HepG2 (cell line): ENCODE data around the gene ZG16. TPM values are rescaled to one million over a fixed set of nuclear protein-coding genes. Genes with fewer than 3 reads are reported as not detected.

Source experiments
- ATAC-seq: fragments of 200-7000 bp; cut with Tn5 transposase; 3 replicates; pipeline ENCODE4 v1.9.1; 2020; ENCODE audit warnings: mild to moderate bottlenecking, moderate library complexity
- BruUV-seq: library from RNA; stranded (reverse); fragments of 400-500 nt; replicated peaks from 2 replicates; lab custom pipeline; 2021; lab: Mats Ljungman, UMichigan
- CTCF ChIA-PET: fragments of 300-600 bp; formaldehyde crosslinking; extraction: SDS; loops from one replicate; lab custom pipeline; 2021; ENCODE audit warnings: low total read pairs, inconsistent platforms, low intra/inter-chr PET ratio; lab: Yijun Ruan, JAX
- POLR2A ChIA-PET: fragments of 350-600 bp; sonication (Branson Sonifier 250); formaldehyde crosslinking; loops from one replicate; lab custom pipeline; 2020; ENCODE audit warnings: antibody characterized with exemption, inconsistent platforms; lab: Yijun Ruan, JAX
- DNase-seq: peaks from one replicate; pipeline ENCODE4 v3.0.0-alpha.2; 2015; ENCODE audit warnings: low spot score
- FAIRE-seq: peaks from 3 replicates; lab custom pipeline; 2011; peaks lifted over from hg19 to GRCh38; lab: Jason Lieb, UNC
- H2AFZ ChIP-seq: one replicate; pipeline ENCODE4 v1.6.1; 2011; ENCODE audit warnings: low read length, inconsistent platforms
- H3K27ac ChIP-seq: fragments of 300-600 bp; 3 replicates; pipeline ENCODE4 v1.8.0; 2011; ENCODE audit warnings: mixed run types, mild to moderate bottlenecking, mixed read lengths, low read length, inconsistent platforms; ENCODE audit not compliant: insufficient read depth; ENCODE audit errors: extremely low read length
- H3K27me3 ChIP-seq, 2 experiments: fragments of 200-600 bp in 1 of 2; 2 replicates in 1 of 2; 3 replicates in 1 of 2; pipeline versions ENCODE4 v1.6.0 to v1.8.0; 2011; ENCODE audit warnings: low read length in 2 of 2, mild to moderate bottlenecking in 2 of 2, moderate library complexity in 2 of 2, inconsistent platforms in 1 of 2; ENCODE audit not compliant: insufficient read depth in 2 of 2, control insufficient read depth in 1 of 2
- H3K36me3 ChIP-seq, 2 experiments: fragments of 200-600 bp in 1 of 2; replicated peaks in 1 of 2; 2 replicates in 1 of 2; 3 replicates in 1 of 2; pipeline versions ENCODE4 v1.5.1 to v1.8.0; 2011; ENCODE audit warnings: low read length in 2 of 2, inconsistent platforms in 1 of 2; ENCODE audit not compliant: insufficient read depth in 2 of 2, control insufficient read depth in 1 of 2
- H3K4me1 ChIP-seq: 2 replicates; pipeline ENCODE4 v1.5.1; 2012; ENCODE audit warnings: low read length, inconsistent platforms; ENCODE audit not compliant: insufficient read depth
- H3K4me2 ChIP-seq: 2 replicates; pipeline ENCODE4 v1.6.0; 2011; ENCODE audit warnings: low read depth, low read length, inconsistent platforms
- H3K4me3 ChIP-seq, 3 experiments: fragments of 200-600 bp in 1 of 3; sonication (generic), shearing (Covaris generic) in 1 of 3; replicated peaks in 1 of 3; 2 replicates each; pipeline ENCODE4 v1.5.1; 2011 to 2016; ENCODE audit warnings: low read length in 3 of 3, inconsistent platforms in 2 of 3, low read depth in 2 of 3, mild to moderate bottlenecking in 2 of 3, control low read depth in 1 of 3, mixed read lengths in 1 of 3; ENCODE audit not compliant: insufficient read depth in 1 of 3
- H3K79me2 ChIP-seq: one replicate; pipeline ENCODE4 v1.6.1; 2011; ENCODE audit warnings: low read length, inconsistent platforms; ENCODE audit not compliant: insufficient read depth
- H3K9ac ChIP-seq: 2 replicates; pipeline ENCODE4 v1.6.0; 2011; ENCODE audit warnings: mild to moderate bottlenecking, low read depth, low read length, inconsistent platforms; ENCODE audit not compliant: insufficient read depth
- H3K9me3 ChIP-seq: 2 replicates; pipeline ENCODE4 v1.5.1; 2012; ENCODE audit warnings: mild to moderate bottlenecking, low read length
- H4K20me1 ChIP-seq: 2 replicates; pipeline ENCODE4 v1.6.0; 2011; ENCODE audit warnings: inconsistent platforms, mild to moderate bottlenecking, low read length, moderate library complexity; ENCODE audit not compliant: insufficient read depth
- ARNT ChIP-seq: fragments of 450-650 bp; IDR thresholded peaks from 2 replicates; pipeline ENCODE4 v1.6.1; 2017
- KLF16 ChIP-seq, 2 experiments: sonication (generic) in 1 of 2; formaldehyde crosslinking in 1 of 2; IDR thresholded peaks; 2 replicates each; pipeline versions ENCODE4 v1.6.1 to v1.8.0; 2016 to 2023; ENCODE audit warnings: missing genetic modification reagents in 2 of 2, missing compliant biosample characterization in 1 of 2
- MAZ ChIP-seq, 2 experiments: sonication (generic) in 1 of 2; formaldehyde crosslinking in 1 of 2; IDR thresholded peaks; 2 replicates each; pipeline versions ENCODE4 v1.5.0 to v1.6.1; 2012 to 2020; ENCODE audit warnings: low read depth in 2 of 2, mild to moderate bottlenecking in 2 of 2, borderline replicate concordance in 1 of 2, improper control_type of control experiment in 1 of 2, low read length in 1 of 2, missing genetic modification reagents in 1 of 2, moderate library complexity in 1 of 2
- MTERF4 ChIP-seq: sonication (generic); formaldehyde crosslinking; IDR thresholded peaks from 2 replicates; pipeline ENCODE4 v1.8.0; 2023; ENCODE audit warnings: mild to moderate bottlenecking, missing genetic modification reagents
- NRL ChIP-seq: sonication (generic); formaldehyde crosslinking; IDR thresholded peaks from 2 replicates; pipeline ENCODE4 v1.5.0; 2020; ENCODE audit warnings: missing genetic modification reagents, mild to moderate bottlenecking, moderate library complexity, borderline replicate concordance
- PITX1 ChIP-seq: sonication (generic); formaldehyde crosslinking; IDR thresholded peaks from 2 replicates; pipeline ENCODE4 v1.5.1; 2020; ENCODE audit warnings: mild to moderate bottlenecking, missing genetic modification reagents
- POLR2G ChIP-seq: fragments of 200-400 bp; formaldehyde crosslinking; IDR thresholded peaks from 2 replicates; pipeline ENCODE4 v1.6.1; 2018; ENCODE audit warnings: mild to moderate bottlenecking, low read depth, low read length, moderate library complexity
- SMAD9 ChIP-seq: sonication (generic); formaldehyde crosslinking; IDR thresholded peaks from 2 replicates; pipeline ENCODE4 v1.5.1; 2020; ENCODE audit warnings: mild to moderate bottlenecking, missing genetic modification reagents
- U2AF2 ChIP-seq: fragments of 200-400 bp; formaldehyde crosslinking; IDR thresholded peaks from 2 replicates; pipeline ENCODE4 v1.6.1; 2017; ENCODE audit warnings: low read depth, mild to moderate bottlenecking, low read length
- ZC3H13 ChIP-seq: sonication (generic); formaldehyde crosslinking; IDR thresholded peaks from 2 replicates; pipeline ENCODE4 v1.8.1; 2023; ENCODE audit warnings: mild to moderate bottlenecking, missing genetic modification reagents, moderate library complexity
- ZNF772 ChIP-seq: sonication (generic); formaldehyde crosslinking; IDR thresholded peaks from 2 replicates; pipeline ENCODE4 v1.5.0; 2020; ENCODE audit warnings: mild to moderate bottlenecking, missing genetic modification reagents
- ZNF83 ChIP-seq: sonication (generic); formaldehyde crosslinking; IDR thresholded peaks from 2 replicates; pipeline ENCODE4 v1.4.0; 2020; ENCODE audit warnings: missing genetic modification reagents, mild to moderate bottlenecking, borderline replicate concordance
- WGBS: methylation state at CpG from one replicate; pipeline ENCODE4 v1.1.6; 2017; ENCODE audit warnings: low lambda C conversion rate; 5-methylcytosine and 5-hydroxymethylcytosine counted together
- in situ Hi-C: cut with HindIII; loops from 2 replicates; pipeline ENCODE4 v1.10.0; 2017; ENCODE audit warnings: low pct_unique_long_range_greater_than_20kb; ENCODE audit not compliant: extremely low pct_ligation_motif_present
- intact Hi-C: fragments of 100-400 bp; cut with micrococcal nuclease; formaldehyde crosslinking; loops from one replicate; pipeline ENCODE4 v1.10.0; 2022; ENCODE audit not compliant: unreplicated experiment
- polyA plus RNA-seq, 8 experiments: library from polyadenylated mRNA; depleted of rRNA in 3 of 8; stranded (reverse) in 7 of 8; unstranded in 1 of 8; fragments of >200 nt; fragmentation: Illumina TruSeq in 4 of 8; extraction: Trizol in 4 of 8; gene quantifications; 2 replicates each; pipeline versions ENCODE4 v1.2.1 to v1.2.3, GENCODE V29; 2011 to 2016; ENCODE audit warnings: low read depth in 4 of 8, missing spikeins in 1 of 8, mixed read lengths in 1 of 8; ENCODE audit not compliant: insufficient read depth in 1 of 8
- total RNA-seq, 5 experiments: library from RNA; depleted of rRNA; stranded (reverse); fragments of >200 nt; fragmentation: Illumina TruSeq; extraction: Trizol; gene quantifications; 2 replicates each; pipeline ENCODE4 v1.2.3, GENCODE V29; 2016; ENCODE audit warnings: low read depth in 1 of 5
- TF ChIP-seq, protein P1 (sequence below): IDR thresholded peaks from 2 replicates; pipeline ENCODE4 v1.6.1; 2016; ENCODE audit warnings: low read depth, control low read depth
- TF ChIP-seq, protein P2 (sequence below): sonication (generic); formaldehyde crosslinking; IDR thresholded peaks from 2 replicates; pipeline ENCODE4 v1.4.0; 2020; ENCODE audit warnings: mild to moderate bottlenecking, missing genetic modification reagents

ZG16 gene
- total and polyA plus RNA-seq, 2 of the 13 experiments (the other 11 are each of a cell fraction or from before 2014, with no cell fraction given): 0.04 to 0.07 TPM

DNA sequence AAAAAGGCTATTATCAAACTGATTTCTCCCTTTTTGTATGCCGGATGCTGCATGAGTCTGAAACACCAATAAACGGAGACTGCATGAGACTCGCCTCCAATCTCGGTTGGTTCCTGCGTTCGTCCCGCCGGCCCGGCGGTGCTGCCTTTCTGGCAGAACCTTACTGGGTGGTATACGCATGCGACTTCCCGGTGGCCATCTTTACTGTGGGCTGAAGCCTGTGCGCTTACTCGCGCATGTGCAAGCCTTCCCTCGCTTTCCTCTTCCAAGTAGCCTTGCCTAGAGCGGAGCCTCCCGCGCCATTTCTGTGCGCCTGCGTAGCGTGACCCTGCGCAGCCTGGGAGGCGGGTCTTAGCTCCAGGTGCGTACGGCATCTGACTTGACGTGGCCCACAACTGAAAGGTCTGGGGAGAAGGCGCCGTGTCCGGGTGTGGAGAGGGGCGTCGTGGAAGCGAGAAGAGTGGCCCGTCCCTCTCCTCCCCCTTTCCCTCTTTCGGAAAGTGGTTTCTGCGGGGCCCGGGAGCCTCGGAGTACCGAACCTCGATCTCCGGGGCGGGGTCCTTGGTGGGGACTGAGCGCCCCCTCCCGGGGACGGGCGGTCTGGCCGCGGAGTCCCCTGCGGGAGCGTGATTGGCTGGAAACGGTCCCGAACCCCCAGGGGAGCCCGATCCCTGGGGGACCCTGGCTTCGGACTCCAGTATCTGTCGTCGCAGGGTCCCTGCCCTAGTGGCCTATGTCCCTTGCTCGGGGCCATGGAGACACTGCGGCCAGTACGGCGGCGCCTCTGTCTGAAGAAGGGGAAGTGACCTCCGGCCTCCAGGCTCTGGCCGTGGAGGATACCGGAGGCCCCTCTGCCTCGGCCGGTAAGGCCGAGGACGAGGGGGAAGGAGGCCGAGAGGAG is 38.0 kb downstream of the ZG16 start, which contains the start of gene PAGR1 (continued):
- 0 out of 2 replicates have a peak, but pooled peaks have one; percentile 37 for TF ChIP-seq U2AF2

DNA sequence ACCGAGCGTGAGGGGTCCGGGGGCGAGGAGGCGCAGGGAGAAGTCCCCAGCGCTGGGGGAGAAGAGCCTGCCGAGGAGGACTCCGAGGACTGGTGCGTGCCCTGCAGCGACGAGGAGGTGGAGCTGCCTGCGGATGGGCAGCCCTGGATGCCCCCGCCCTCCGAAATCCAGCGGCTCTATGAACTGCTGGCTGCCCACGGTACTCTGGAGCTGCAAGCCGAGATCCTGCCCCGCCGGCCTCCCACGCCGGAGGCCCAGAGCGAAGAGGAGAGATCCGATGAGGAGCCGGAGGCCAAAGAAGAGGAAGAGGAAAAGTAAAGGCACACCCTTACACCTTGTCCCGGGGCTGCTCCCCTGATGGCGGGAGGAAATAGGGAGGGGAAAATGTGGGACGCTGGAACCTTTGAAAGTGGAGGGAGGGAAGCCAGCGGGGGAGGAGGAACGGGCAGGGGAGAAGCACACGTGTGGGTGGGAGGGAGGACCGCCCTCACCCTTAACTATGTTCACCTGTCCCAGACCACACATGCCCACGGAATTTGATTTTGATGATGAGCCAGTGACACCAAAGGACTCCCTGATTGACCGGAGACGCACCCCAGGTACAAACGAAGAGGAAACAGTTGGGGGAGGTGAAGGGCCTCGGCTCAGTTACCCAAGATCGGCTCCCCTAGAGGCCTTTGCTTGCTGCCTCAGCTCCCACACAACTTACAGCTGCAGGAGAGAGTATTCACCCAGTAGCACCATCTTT is 38.8 kb downstream of the ZG16 start:
- intact Hi-C loops: loop anchor here (1.0 kb wide), 1 partner anchor 31 kb away; no protein-coding TSS in a partner anchor
- H3K4me1 ChIP-seq: peaks cover 84% of the 10 kb centered on the region
- ATAC-seq: peak; percentile 55
- no peak; a peak in 1 of 4 replicates for TF ChIP-seq KLF16 (CRISPR knock-in tag; IDR thresholded peaks at IDR 0.05)
- 0 out of 2 replicates have a peak, but pooled peaks have one; percentile 9 for TF ChIP-seq ZNF772 (CRISPR knock-in tag)
- peak; percentile 36; the same call in 1 of the 2 replicates for TF ChIP-seq SMAD9 (CRISPR knock-in tag)
- peak; percentile 19 for TF ChIP-seq POLR2G
- TF ChIP-seq, protein P1, sequence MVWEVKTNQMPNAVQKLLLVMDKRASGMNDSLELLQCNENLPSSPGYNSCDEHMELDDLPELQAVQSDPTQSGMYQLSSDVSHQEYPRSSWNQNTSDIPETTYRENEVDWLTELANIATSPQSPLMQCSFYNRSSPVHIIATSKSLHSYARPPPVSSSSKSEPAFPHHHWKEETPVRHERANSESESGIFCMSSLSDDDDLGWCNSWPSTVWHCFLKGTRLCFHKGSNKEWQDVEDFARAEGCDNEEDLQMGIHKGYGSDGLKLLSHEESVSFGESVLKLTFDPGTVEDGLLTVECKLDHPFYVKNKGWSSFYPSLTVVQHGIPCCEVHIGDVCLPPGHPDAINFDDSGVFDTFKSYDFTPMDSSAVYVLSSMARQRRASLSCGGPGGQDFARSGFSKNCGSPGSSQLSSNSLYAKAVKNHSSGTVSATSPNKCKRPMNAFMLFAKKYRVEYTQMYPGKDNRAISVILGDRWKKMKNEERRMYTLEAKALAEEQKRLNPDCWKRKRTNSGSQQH: peak; percentile 64; the same call in 1 of the 2 replicates
- 0 out of 2 replicates have a peak, but pooled peaks have one; percentile 32 for TF ChIP-seq NRL
- peak; percentile 59; the same call in 1 of the 2 replicates for TF ChIP-seq PITX1 (CRISPR knock-in tag)
- peak; percentile 76; the same call in 1 of the 2 replicates for TF ChIP-seq MTERF4 (CRISPR knock-in tag)
- TF ChIP-seq, protein P2, sequence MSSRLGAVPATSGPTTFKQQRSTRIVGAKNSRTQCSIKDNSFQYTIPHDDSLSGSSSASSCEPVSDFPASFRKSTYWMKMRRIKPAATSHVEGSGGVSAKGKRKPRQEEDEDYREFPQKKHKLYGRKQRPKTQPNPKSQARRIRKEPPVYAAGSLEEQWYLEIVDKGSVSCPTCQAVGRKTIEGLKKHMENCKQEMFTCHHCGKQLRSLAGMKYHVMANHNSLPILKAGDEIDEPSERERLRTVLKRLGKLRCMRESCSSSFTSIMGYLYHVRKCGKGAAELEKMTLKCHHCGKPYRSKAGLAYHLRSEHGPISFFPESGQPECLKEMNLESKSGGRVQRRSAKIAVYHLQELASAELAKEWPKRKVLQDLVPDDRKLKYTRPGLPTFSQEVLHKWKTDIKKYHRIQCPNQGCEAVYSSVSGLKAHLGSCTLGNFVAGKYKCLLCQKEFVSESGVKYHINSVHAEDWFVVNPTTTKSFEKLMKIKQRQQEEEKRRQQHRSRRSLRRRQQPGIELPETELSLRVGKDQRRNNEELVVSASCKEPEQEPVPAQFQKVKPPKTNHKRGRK (CRISPR knock-in tag): peak; percentile 24; the same call in 1 of the 2 replicates
- no peak for TF ChIP-seq ARNT
- peak; percentile 66; the same call in 1 of the 2 replicates for TF ChIP-seq ZNF83
- TF ChIP-seq ZC3H13: peak; percentile 94
- TF ChIP-seq MAZ (IDR thresholded peaks at IDR 0.05; ENCODE audit: borderline replicate concordance, low read depth, low read length): no peak
- TF ChIP-seq MAZ (CRISPR knock-in tag; IDR thresholded peaks at IDR 0.05; ENCODE audit: low read depth): peak; percentile 67; the same call in 1 of the 2 replicates

More for the DNA sequence above, 38.8 kb downstream of the ZG16 start:
- H3K27ac ChIP-seq: peak overlapping the region; percentile 83
- no TSS peak for BruUV-seq
- peak overlapping the region; percentile 99 for H3K4me2 ChIP-seq
- peaks cover 0 to 12% of the 10 kb centered on the region in 2 experiments; a peak in 2 of 5 replicates for H3K27me3 ChIP-seq
- no peaks in the 10 kb centered on the region for H3K9me3 ChIP-seq
- DNase-seq (peak; percentile 47), FAIRE-seq (no peak)
- CTCF ChIA-PET: interaction anchor here (0.9 to 1.5 kb wide), 4 partner anchors 27 to 116 kb away, joined by 3 to 6 read pairs (median 4); partner anchors contain the start of gene KIF22
- H4K20me1 ChIP-seq: peaks cover 5% of the 10 kb centered on the region; the same call in 1 of the 2 replicates
- POLR2A ChIA-PET: interaction anchor here (0.6 to 7.0 kb wide), 19 partner anchors 10 to 156 kb away, joined by 3 to 145 read pairs (median 8); partner anchors contain the start of genes ASPHD1, CDIPT, KIF22 and MAZ
- peak overlapping the region; percentile 79 for H3K9ac ChIP-seq
- 1% methylated on average over 36 of the region's 37 CpGs for WGBS
- H3K79me2 ChIP-seq: peaks cover 25% of the 10 kb centered on the region
- no peak overlapping the region for H2AFZ ChIP-seq
- H3K4me3 ChIP-seq: peak overlapping the region; percentile 86 to 93 (median 88)
- H3K36me3 ChIP-seq: peaks cover 0 to 9% of the 10 kb centered on the region in 2 experiments; a peak in 2 of 5 replicates
- in situ Hi-C loops: loop anchor here (25.0 kb wide), 1 partner anchor 845 kb away; the partner anchor contains the start of genes FBRS and PRR14
